Tibial nerve (tissue), 4 donors: ENCODE data around the gene CNNM4. TPM values are rescaled to one million over a fixed set of nuclear protein-coding genes. Genes with fewer than 3 reads are reported as not detected.

Source experiments
- DNase-seq, 2 donors: peaks; one replicate each; pipeline ENCODE4 v3.0.0-alpha.2; 2019; ENCODE audit warnings: low spot score in 2 of 2
- H3K27ac ChIP-seq, 4 donors: fragments of 200-600 bp; sonication (generic) in 3 of 4; one replicate each; pipeline ENCODE4 v1.5.1; 2017 to 2019; ENCODE audit warnings: mild to moderate bottlenecking in 1 of 4
- H3K27me3 ChIP-seq, 2 donors: fragments of 200-600 bp; sonication (generic) in 1 of 2; one replicate each; pipeline versions ENCODE4 v1.5.1 to v1.6.0; 2017 to 2019
- H3K36me3 ChIP-seq, 3 donors: fragments of 200-600 bp; sonication (generic); one replicate each; pipeline ENCODE4 v1.5.1; 2018 to 2019
- H3K4me1 ChIP-seq, 4 donors: fragments of 200-600 bp; sonication (generic) in 3 of 4; one replicate each; pipeline ENCODE4 v1.5.1; 2017 to 2019
- H3K4me3 ChIP-seq, 4 donors: fragments of 200-600 bp; sonication (generic) in 3 of 4; one replicate each; pipeline ENCODE4 v1.5.1; 2017 to 2019; ENCODE audit warnings: mild to moderate bottlenecking in 1 of 4, moderate library complexity in 1 of 4
- H3K9me3 ChIP-seq, 4 donors: fragments of 200-600 bp; sonication (generic) in 3 of 4; one replicate each; pipeline ENCODE4 v1.5.1; 2017 to 2019
- EP300 ChIP-seq, 2 donors: sonication (generic); formaldehyde crosslinking; IDR thresholded peaks; one replicate each; pipeline ENCODE4 v1.6.1; 2017; ENCODE audit warnings: antibody characterized with exemption in 2 of 2, mild to moderate bottlenecking in 1 of 2
- POLR2A ChIP-seq, 2 donors: fragments of 450-650 bp; IDR thresholded peaks; one replicate each; pipeline ENCODE4 v1.6.1; 2017; ENCODE audit warnings: antibody characterized with exemption in 2 of 2, mild to moderate bottlenecking in 2 of 2, moderate library complexity in 2 of 2
- WGBS, 2 donors: methylation state at CpG; one replicate each; pipeline ENCODE4 v1.1.5; 2018; 5-methylcytosine and 5-hydroxymethylcytosine counted together
- total RNA-seq, 4 donors: library from RNA; depleted of rRNA; stranded (reverse); fragments of >200 nt; gene quantifications; one replicate each; pipeline ENCODE4 v1.1.0, GENCODE V29; 2016
- TF ChIP-seq, protein P1 (sequence below), 5 experiments: fragments of 200-600 bp in 3 of 5; fragments of 450-650 bp in 2 of 5; sonication (generic) in 3 of 5; IDR thresholded peaks; one replicate each; pipeline ENCODE4 v1.5.1; 2016 to 2019; ENCODE audit warnings: antibody characterized with exemption in 5 of 5, mild to moderate bottlenecking in 3 of 5, moderate library complexity in 2 of 5

CNNM4 gene
- total RNA-seq, 4 donors from 2014 or later, result 6.3 to 10.2 (median 7.9) TPM

DNA sequence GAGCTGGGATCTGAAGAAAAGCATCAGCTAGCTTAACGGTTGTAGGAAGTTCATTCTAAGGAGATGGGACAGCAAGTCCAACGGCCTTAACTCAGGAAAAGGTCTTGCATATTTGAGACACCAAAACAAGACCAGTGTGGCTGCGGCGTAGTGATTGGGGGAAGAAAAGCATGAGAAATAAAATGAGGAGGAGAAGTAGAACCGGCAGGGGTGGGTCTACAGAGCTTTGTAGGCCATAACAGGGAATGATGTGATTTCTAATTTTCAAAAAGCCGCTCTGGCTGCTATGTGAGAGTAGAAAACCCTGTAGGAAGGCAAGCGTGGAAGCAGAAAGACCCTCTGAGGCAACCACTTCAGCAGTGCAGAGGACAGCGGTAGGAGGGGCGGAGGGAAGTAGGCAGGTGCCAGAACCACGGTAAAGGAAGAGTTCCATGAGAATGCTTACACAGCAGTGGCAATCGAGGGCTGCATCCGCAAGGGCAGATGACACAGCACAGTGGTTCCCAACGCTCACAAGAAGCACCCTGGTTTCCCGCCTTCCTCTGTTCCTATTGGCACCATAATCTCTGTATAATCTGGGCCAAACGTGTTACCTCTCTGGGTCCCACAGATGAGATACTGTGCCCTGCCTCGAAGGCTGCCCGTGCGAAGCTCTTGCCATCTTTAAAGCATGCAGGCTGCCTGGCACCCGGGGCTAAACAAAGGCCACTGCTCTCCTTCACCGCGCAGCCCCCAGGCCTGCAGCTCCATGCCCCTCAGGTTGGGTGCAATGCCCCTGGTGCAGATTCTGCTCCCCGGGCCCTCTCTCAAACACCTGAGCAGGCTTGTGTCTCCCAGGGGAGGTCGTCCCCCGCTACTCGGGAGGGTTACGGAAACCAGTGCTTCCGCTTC, 96.3 kb downstream of the CNNM4 start:
- peaks cover 4 to 44% (median 11%) of the 10 kb centered on the region in 3 donors for H3K36me3 ChIP-seq
- H3K4me3 ChIP-seq, result peak overlapping the region; percentile 55 to 86 (median 82)
- TF ChIP-seq POLR2A (IDR thresholded peaks at IDR 0.05) (no peak), EP300 (IDR thresholded peaks at IDR 0.05) (no peak)
- TF ChIP-seq, protein P1, sequence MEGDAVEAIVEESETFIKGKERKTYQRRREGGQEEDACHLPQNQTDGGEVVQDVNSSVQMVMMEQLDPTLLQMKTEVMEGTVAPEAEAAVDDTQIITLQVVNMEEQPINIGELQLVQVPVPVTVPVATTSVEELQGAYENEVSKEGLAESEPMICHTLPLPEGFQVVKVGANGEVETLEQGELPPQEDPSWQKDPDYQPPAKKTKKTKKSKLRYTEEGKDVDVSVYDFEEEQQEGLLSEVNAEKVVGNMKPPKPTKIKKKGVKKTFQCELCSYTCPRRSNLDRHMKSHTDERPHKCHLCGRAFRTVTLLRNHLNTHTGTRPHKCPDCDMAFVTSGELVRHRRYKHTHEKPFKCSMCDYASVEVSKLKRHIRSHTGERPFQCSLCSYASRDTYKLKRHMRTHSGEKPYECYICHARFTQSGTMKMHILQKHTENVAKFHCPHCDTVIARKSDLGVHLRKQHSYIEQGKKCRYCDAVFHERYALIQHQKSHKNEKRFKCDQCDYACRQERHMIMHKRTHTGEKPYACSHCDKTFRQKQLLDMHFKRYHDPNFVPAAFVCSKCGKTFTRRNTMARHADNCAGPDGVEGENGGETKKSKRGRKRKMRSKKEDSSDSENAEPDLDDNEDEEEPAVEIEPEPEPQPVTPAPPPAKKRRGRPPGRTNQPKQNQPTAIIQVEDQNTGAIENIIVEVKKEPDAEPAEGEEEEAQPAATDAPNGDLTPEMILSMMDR (IDR thresholded peaks at IDR 0.05), result no peak
- no peaks in the 10 kb centered on the region for H3K27me3 ChIP-seq
- peak overlapping the region; percentile 44 to 98 (median 84) for H3K27ac ChIP-seq
- H3K4me1 ChIP-seq, result peaks cover 0 to 54% (median 23%) of the 10 kb centered on the region in 4 donors
- no peak for DNase-seq
- no peaks in the 10 kb centered on the region for H3K9me3 ChIP-seq
- 8% methylated on average over 22 to 27 of the region's 27 CpGs for WGBS, 2 donors

- peaks cover 4 to 45% (median 11%) of the 10 kb centered on the region in 3 donors for H3K36me3 ChIP-seq
- peak within 1 kb of the TSS; percentile 84 to 99 (median 96) for H3K27ac ChIP-seq
Observed at GRCh38 chr2:96857667-96858372, 97.1 kb downstream of the CNNM4 start, which contains the start of gene ANKRD39. ANKRD39 (minus strand) TSS chr2:96858016; CDS start chr2:96857987, 29 bp downstream.

GRCh38 chr2:96859099-96859649, 98.5 kb downstream of the CNNM4 start:
- H3K27me3 ChIP-seq, result no peaks in the 10 kb centered on the region
- H3K4me1 ChIP-seq, result peaks cover 0 to 73% (median 28%) of the 10 kb centered on the region in 4 donors
- peaks cover 0 to 45% (median 17%) of the 10 kb centered on the region in 3 donors for H3K36me3 ChIP-seq
- TF ChIP-seq, protein P1 (IDR thresholded peaks at IDR 0.05), result no peak
- peak in 1 of 2 donors; percentile 44 for TF ChIP-seq EP300 (IDR thresholded peaks at IDR 0.05)
- 17 to 30% methylated on average over 11 of the region's 11 CpGs for WGBS, 2 donors
- no peaks in the 10 kb centered on the region for H3K9me3 ChIP-seq
- peak overlapping the region; percentile 84 to 99 (median 96) for H3K27ac ChIP-seq
- DNase-seq, result peak in 1 of 2 donors; percentile 52
- peak overlapping the region in 3 of 4 donors; percentile 55 to 86 (median 80) for H3K4me3 ChIP-seq

More at GRCh38 chr2:96857667-96858372, 97.1 kb downstream of the CNNM4 start, which contains the start of gene ANKRD39:
- Histone ChIP-seq H3K4me3 (peak within 1 kb of the TSS; percentile 55 to 86 (median 82)), H3K9me3 (no peaks in the 10 kb centered on the region), H3K4me1 (peaks cover 0 to 60% (median 28%) of the 10 kb centered on the region in 4 donors), H3K27me3 (no peaks in the 10 kb centered on the region)
- 0% methylated on average over 37 to 51 of the region's 81 CpGs for WGBS, 2 donors
- peak; percentile 96 to 98 for DNase-seq
- TF ChIP-seq EP300 (IDR thresholded peaks at IDR 0.05), result peak in 1 of 2 donors; percentile 86
- TF ChIP-seq, protein P1 (IDR thresholded peaks at IDR 0.05), result peak; percentile 80 to 98 (median 97)
- peak; percentile 64 to 88 for TF ChIP-seq POLR2A (IDR thresholded peaks at IDR 0.05)

DNA sequence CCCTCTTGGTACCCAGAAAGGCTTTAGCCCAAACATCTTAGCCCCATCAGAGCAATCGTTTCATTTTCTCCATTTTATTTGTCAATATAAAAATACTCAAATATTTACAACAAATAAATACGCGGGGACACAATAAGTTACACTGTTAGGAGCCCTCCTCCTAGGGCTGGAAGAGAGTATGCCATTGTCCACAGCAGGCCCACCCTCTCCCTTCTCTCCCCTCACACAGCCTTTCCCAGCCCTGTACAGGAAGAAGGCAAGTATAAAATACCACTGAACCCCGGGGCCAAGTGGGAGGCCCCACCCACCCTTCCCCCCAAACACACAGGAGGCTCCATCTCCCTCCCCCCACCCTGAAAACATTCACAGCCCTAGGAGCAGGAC, 99.0 kb downstream of the CNNM4 start:
- no peak for DNase-seq
- H3K36me3 ChIP-seq, result peaks cover 0 to 45% (median 22%) of the 10 kb centered on the region in 3 donors
- H3K9me3 ChIP-seq, result no peaks in the 10 kb centered on the region
- peak overlapping the region in 1 of 4 donors; percentile 86 for H3K4me3 ChIP-seq
- 14 to 24% methylated on average over 4 of the region's 4 CpGs for WGBS, 2 donors
- H3K4me1 ChIP-seq, result peaks cover 0 to 78% (median 28%) of the 10 kb centered on the region in 4 donors
- peak overlapping the region; percentile 84 to 99 (median 96) for H3K27ac ChIP-seq
- TF ChIP-seq EP300 (IDR thresholded peaks at IDR 0.05), result no peak
- TF ChIP-seq POLR2A (IDR thresholded peaks at IDR 0.05), result no peak
- TF ChIP-seq, protein P1 (IDR thresholded peaks at IDR 0.05), result no peak
- no peaks in the 10 kb centered on the region for H3K27me3 ChIP-seq
